HepG2 (cell line): ENCODE measurements around the gene ENAH. TPM values are rescaled to one million over a fixed set of nuclear protein-coding genes. Genes with fewer than 3 reads are reported as not detected.

Experiments
- ATAC-seq: fragments of 200-7000 bp; cut with Tn5 transposase; 3 replicates; pipeline ENCODE4 v1.9.1; 2020; ENCODE audit warnings: mild to moderate bottlenecking, moderate library complexity
- BruUV-seq: library from RNA; stranded (reverse); fragments of 400-500 nt; replicated peaks from 2 replicates; lab custom pipeline; 2021; lab: Mats Ljungman, UMichigan
- CTCF ChIA-PET: fragments of 300-600 bp; formaldehyde crosslinking; extraction: SDS; loops from one replicate; lab custom pipeline; 2021; ENCODE audit warnings: low total read pairs, inconsistent platforms, low intra/inter-chr PET ratio; lab: Yijun Ruan, JAX
- POLR2A ChIA-PET: fragments of 350-600 bp; sonication (Branson Sonifier 250); formaldehyde crosslinking; loops from one replicate; lab custom pipeline; 2020; ENCODE audit warnings: antibody characterized with exemption, inconsistent platforms; lab: Yijun Ruan, JAX
- DNase-seq: peaks from one replicate; pipeline ENCODE4 v3.0.0-alpha.2; 2015; ENCODE audit warnings: low spot score
- FAIRE-seq: peaks from 3 replicates; lab custom pipeline; 2011; peaks lifted over from hg19 to GRCh38; lab: Jason Lieb, UNC
- H2AFZ ChIP-seq: one replicate; pipeline ENCODE4 v1.6.1; 2011; ENCODE audit warnings: low read length, inconsistent platforms
- H3K27ac ChIP-seq: fragments of 300-600 bp; 3 replicates; pipeline ENCODE4 v1.8.0; 2011; ENCODE audit warnings: mixed run types, mild to moderate bottlenecking, mixed read lengths, low read length, inconsistent platforms; ENCODE audit not compliant: insufficient read depth; ENCODE audit errors: extremely low read length
- H3K27me3 ChIP-seq, 2 experiments: fragments of 200-600 bp in 1 of 2; 2 replicates in 1 of 2; 3 replicates in 1 of 2; pipeline versions ENCODE4 v1.6.0 to v1.8.0; 2011; ENCODE audit warnings: low read length in 2 of 2, mild to moderate bottlenecking in 2 of 2, moderate library complexity in 2 of 2, inconsistent platforms in 1 of 2; ENCODE audit not compliant: insufficient read depth in 2 of 2, control insufficient read depth in 1 of 2
- H3K36me3 ChIP-seq, 2 experiments: fragments of 200-600 bp in 1 of 2; replicated peaks in 1 of 2; 2 replicates in 1 of 2; 3 replicates in 1 of 2; pipeline versions ENCODE4 v1.5.1 to v1.8.0; 2011; ENCODE audit warnings: low read length in 2 of 2, inconsistent platforms in 1 of 2; ENCODE audit not compliant: insufficient read depth in 2 of 2, control insufficient read depth in 1 of 2
- H3K4me1 ChIP-seq: 2 replicates; pipeline ENCODE4 v1.5.1; 2012; ENCODE audit warnings: low read length, inconsistent platforms; ENCODE audit not compliant: insufficient read depth
- H3K4me2 ChIP-seq: 2 replicates; pipeline ENCODE4 v1.6.0; 2011; ENCODE audit warnings: low read depth, low read length, inconsistent platforms
- H3K4me3 ChIP-seq, 3 experiments: fragments of 200-600 bp in 1 of 3; sonication (generic), shearing (Covaris generic) in 1 of 3; replicated peaks in 1 of 3; 2 replicates each; pipeline ENCODE4 v1.5.1; 2011 to 2016; ENCODE audit warnings: low read length in 3 of 3, inconsistent platforms in 2 of 3, low read depth in 2 of 3, mild to moderate bottlenecking in 2 of 3, control low read depth in 1 of 3, mixed read lengths in 1 of 3; ENCODE audit not compliant: insufficient read depth in 1 of 3
- H3K79me2 ChIP-seq: one replicate; pipeline ENCODE4 v1.6.1; 2011; ENCODE audit warnings: low read length, inconsistent platforms; ENCODE audit not compliant: insufficient read depth
- H3K9ac ChIP-seq: 2 replicates; pipeline ENCODE4 v1.6.0; 2011; ENCODE audit warnings: mild to moderate bottlenecking, low read depth, low read length, inconsistent platforms; ENCODE audit not compliant: insufficient read depth
- H3K9me3 ChIP-seq: 2 replicates; pipeline ENCODE4 v1.5.1; 2012; ENCODE audit warnings: mild to moderate bottlenecking, low read length
- H4K20me1 ChIP-seq: 2 replicates; pipeline ENCODE4 v1.6.0; 2011; ENCODE audit warnings: inconsistent platforms, mild to moderate bottlenecking, low read length, moderate library complexity; ENCODE audit not compliant: insufficient read depth
- ATF7 ChIP-seq, 2 experiments: fragments of 450-650 bp in 1 of 2; sonication (generic) in 1 of 2; formaldehyde crosslinking in 1 of 2; IDR thresholded peaks; 2 replicates each; pipeline versions ENCODE4 v1.4.0 to v1.6.1; 2016 to 2020; ENCODE audit warnings: antibody characterized with exemption in 1 of 2, mild to moderate bottlenecking in 1 of 2, missing genetic modification reagents in 1 of 2
- ETV5 ChIP-seq: IDR thresholded peaks from 2 replicates; pipeline ENCODE4 v1.6.1; 2018; ENCODE audit warnings: missing biosample characterization, missing genetic modification reagents, inconsistent platforms, borderline replicate concordance
- SMYD3 ChIP-seq: sonication (generic); formaldehyde crosslinking; IDR thresholded peaks from 2 replicates; pipeline ENCODE4 v1.8.1; 2023; ENCODE audit warnings: mild to moderate bottlenecking, missing genetic modification reagents
- ZMYM2 ChIP-seq: sonication (generic); formaldehyde crosslinking; IDR thresholded peaks from 2 replicates; pipeline ENCODE4 v1.8.0; 2022; ENCODE audit warnings: mild to moderate bottlenecking, missing genetic modification reagents
- ZNF354B ChIP-seq: sonication (generic); formaldehyde crosslinking; IDR thresholded peaks from 2 replicates; pipeline ENCODE4 v1.8.0; 2022; ENCODE audit warnings: mild to moderate bottlenecking, missing genetic modification reagents
- ZNF770 ChIP-seq: sonication (generic); formaldehyde crosslinking; IDR thresholded peaks from 2 replicates; pipeline ENCODE4 v1.5.0; 2020; ENCODE audit warnings: mild to moderate bottlenecking, missing genetic modification reagents
- WGBS: methylation state at CpG from one replicate; pipeline ENCODE4 v1.1.6; 2017; ENCODE audit warnings: low lambda C conversion rate; 5-methylcytosine and 5-hydroxymethylcytosine counted together
- in situ Hi-C: cut with HindIII; loops from 2 replicates; pipeline ENCODE4 v1.10.0; 2017; ENCODE audit warnings: low pct_unique_long_range_greater_than_20kb; ENCODE audit not compliant: extremely low pct_ligation_motif_present
- intact Hi-C: fragments of 100-400 bp; cut with micrococcal nuclease; formaldehyde crosslinking; loops from one replicate; pipeline ENCODE4 v1.10.0; 2022; ENCODE audit not compliant: unreplicated experiment
- polyA plus RNA-seq, 8 experiments: library from polyadenylated mRNA; depleted of rRNA in 3 of 8; stranded (reverse) in 7 of 8; unstranded in 1 of 8; fragments of >200 nt; fragmentation: Illumina TruSeq in 4 of 8; extraction: Trizol in 4 of 8; gene quantifications; 2 replicates each; pipeline versions ENCODE4 v1.2.1 to v1.2.3, GENCODE V29; 2011 to 2016; ENCODE audit warnings: low read depth in 4 of 8, missing spikeins in 1 of 8, mixed read lengths in 1 of 8; ENCODE audit not compliant: insufficient read depth in 1 of 8
- total RNA-seq, 5 experiments: library from RNA; depleted of rRNA; stranded (reverse); fragments of >200 nt; fragmentation: Illumina TruSeq; extraction: Trizol; gene quantifications; 2 replicates each; pipeline ENCODE4 v1.2.3, GENCODE V29; 2016; ENCODE audit warnings: low read depth in 1 of 5

The ENAH gene
- total and polyA plus RNA-seq, 2 of the 13 experiments (the other 11 are each of a cell fraction or from before 2014, with no cell fraction given), result 22.1 to 58.3 TPM

- Histone ChIP-seq H3K9ac (no peak overlapping the region), H3K27me3 (no peaks in the 10 kb centered on the region), H3K27ac (no peak overlapping the region), H3K79me2 (no peaks in the 10 kb centered on the region), H3K4me1 (peaks cover 13% of the 10 kb centered on the region), H3K9me3 (no peaks in the 10 kb centered on the region), H3K4me3 (no peak overlapping the region), H3K36me3 (no peaks in the 10 kb centered on the region), H3K4me2 (no peak overlapping the region), H4K20me1 (no peaks in the 10 kb centered on the region), H2AFZ (no peak overlapping the region)
- POLR2A ChIA-PET, result interaction anchor here (1.1 kb wide), 1 partner anchor 14 kb away, joined by 4 read pairs; no protein-coding TSS in a partner anchor
- ATAC-seq (no peak), FAIRE-seq (no peak), DNase-seq (no peak)
- no TSS peak for BruUV-seq
- 76% methylated on average over 1 of the region's 1 CpG for WGBS
- intact Hi-C loops, result no loop called here
- CTCF ChIA-PET, result no interaction called here
- TF ChIP-seq ETV5 (CRISPR knock-in tag) (no peak), ZNF770 (CRISPR knock-in tag) (peak; percentile 58)
- in situ Hi-C loops, result no loop called here
These were observed 32.7 kb upstream of the ENAH start for GRCh38 chr1:225685476-225686176.

- in situ Hi-C loops, result no loop called here
- Histone ChIP-seq H3K4me3 (no peak overlapping the region), H3K79me2 (no peaks in the 10 kb centered on the region), H3K27me3 (no peaks in the 10 kb centered on the region), H2AFZ (no peak overlapping the region), H3K9me3 (no peaks in the 10 kb centered on the region), H3K4me1 (peaks cover 13% of the 10 kb centered on the region), H3K9ac (no peak overlapping the region), H3K27ac (no peak overlapping the region), H4K20me1 (no peaks in the 10 kb centered on the region), H3K36me3 (no peaks in the 10 kb centered on the region), H3K4me2 (no peak overlapping the region)
- intact Hi-C loops, result no loop called here
- TF ChIP-seq ATF7 (IDR thresholded peaks at IDR 0.05), result peak; percentile 38; the same call in 1 of the 2 replicates
- TF ChIP-seq ATF7 (CRISPR knock-in tag; IDR thresholded peaks at IDR 0.05), result no peak
- TF ChIP-seq SMYD3, result no peak
- TF ChIP-seq ZMYM2 (CRISPR knock-in tag), result no peak
- TF ChIP-seq ZNF354B (CRISPR knock-in tag), result no peak
- CTCF ChIA-PET, result no interaction called here
- POLR2A ChIA-PET, result no interaction called here
- BruUV-seq, result no TSS peak
- no peak for DNase-seq
- ATAC-seq, result no peak
- no peak for FAIRE-seq
- WGBS, result 65% methylated on average over 4 of the region's 4 CpGs
These were observed 31.8 kb upstream of the ENAH start for GRCh38 chr1:225684741-225685140.
